Right atrium auricular region (tissue), 2 donors: ENCODE results near the gene KCNK17. TPM values are rescaled to one million over a fixed set of nuclear protein-coding genes. Genes with fewer than 3 reads are reported as not detected.

Source experiments
- DNase-seq: peaks from one replicate; pipeline ENCODE4 v3.0.0-alpha.2; 2019; ENCODE audit warnings: low spot score
- H3K27ac ChIP-seq, 2 donors: fragments of 200-600 bp; sonication (generic); 1 replicate in 1 of 2; 2 replicates in 1 of 2; pipeline ENCODE4 v1.5.1; 2016 to 2019
- H3K27me3 ChIP-seq, 2 donors: fragments of 200-600 bp; sonication (generic); one replicate each; pipeline versions ENCODE4 v1.5.1 to v1.6.0; 2017 to 2019
- H3K36me3 ChIP-seq: fragments of 200-600 bp; sonication (generic); one replicate; pipeline ENCODE4 v1.5.1; 2016
- H3K4me1 ChIP-seq, 2 donors: fragments of 200-600 bp; sonication (generic); one replicate each; pipeline versions ENCODE4 v1.5.1 to v1.6.0; 2017 to 2019
- H3K4me3 ChIP-seq, 2 donors: fragments of 200-600 bp; sonication (generic); 1 replicate in 1 of 2; 2 replicates in 1 of 2; pipeline ENCODE4 v1.5.1; 2017 to 2019; ENCODE audit warnings: mild to moderate bottlenecking in 1 of 2, moderate library complexity in 1 of 2
- H3K9me3 ChIP-seq, 2 donors: fragments of 200-600 bp; sonication (generic); one replicate each; pipeline ENCODE4 v1.5.1; 2019
- total RNA-seq, 2 donors: library from RNA; depleted of rRNA; stranded (reverse); fragments of >200 nt; gene quantifications; one replicate each; pipeline ENCODE4 v1.1.0, GENCODE V29; 2016
- TF ChIP-seq, protein P1 (sequence below), 2 donors: fragments of 200-600 bp; sonication (generic); IDR thresholded peaks; one replicate each; pipeline ENCODE4 v1.5.1; 2019; ENCODE audit warnings: antibody characterized with exemption in 2 of 2

The KCNK17 gene
- total RNA-seq, 2 donors from 2014 or later = 0.98 to 1.3 TPM

DNA sequence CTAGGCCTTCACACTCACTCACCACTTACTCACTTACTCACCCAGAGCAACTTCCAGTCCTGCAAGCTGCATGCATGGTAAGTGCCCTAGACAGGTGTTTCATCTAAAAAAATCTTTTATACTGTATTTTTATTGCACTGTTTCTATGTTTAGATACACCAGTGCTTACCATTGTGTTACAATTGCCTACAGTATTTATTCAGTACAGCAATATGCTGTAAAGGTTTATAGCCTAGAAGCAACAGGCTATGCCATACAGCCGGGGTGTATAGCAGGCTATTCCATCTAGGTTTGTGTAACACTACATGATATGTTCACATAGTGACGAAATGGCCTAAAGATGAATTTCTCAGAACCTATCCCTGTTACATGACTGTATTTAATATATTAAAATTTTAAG, 47.8 kb downstream of the KCNK17 start:
- DNase-seq = no peak
- TF ChIP-seq, protein P1, sequence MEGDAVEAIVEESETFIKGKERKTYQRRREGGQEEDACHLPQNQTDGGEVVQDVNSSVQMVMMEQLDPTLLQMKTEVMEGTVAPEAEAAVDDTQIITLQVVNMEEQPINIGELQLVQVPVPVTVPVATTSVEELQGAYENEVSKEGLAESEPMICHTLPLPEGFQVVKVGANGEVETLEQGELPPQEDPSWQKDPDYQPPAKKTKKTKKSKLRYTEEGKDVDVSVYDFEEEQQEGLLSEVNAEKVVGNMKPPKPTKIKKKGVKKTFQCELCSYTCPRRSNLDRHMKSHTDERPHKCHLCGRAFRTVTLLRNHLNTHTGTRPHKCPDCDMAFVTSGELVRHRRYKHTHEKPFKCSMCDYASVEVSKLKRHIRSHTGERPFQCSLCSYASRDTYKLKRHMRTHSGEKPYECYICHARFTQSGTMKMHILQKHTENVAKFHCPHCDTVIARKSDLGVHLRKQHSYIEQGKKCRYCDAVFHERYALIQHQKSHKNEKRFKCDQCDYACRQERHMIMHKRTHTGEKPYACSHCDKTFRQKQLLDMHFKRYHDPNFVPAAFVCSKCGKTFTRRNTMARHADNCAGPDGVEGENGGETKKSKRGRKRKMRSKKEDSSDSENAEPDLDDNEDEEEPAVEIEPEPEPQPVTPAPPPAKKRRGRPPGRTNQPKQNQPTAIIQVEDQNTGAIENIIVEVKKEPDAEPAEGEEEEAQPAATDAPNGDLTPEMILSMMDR (IDR thresholded peaks at IDR 0.05) = no peak
- no peaks in the 10 kb centered on the region for H3K4me1 ChIP-seq
- H3K9me3 ChIP-seq = no peaks in the 10 kb centered on the region
- H3K27ac ChIP-seq = no peak overlapping the region
- no peaks in the 10 kb centered on the region for H3K36me3 ChIP-seq
- no peaks in the 10 kb centered on the region for H3K27me3 ChIP-seq
- no peak overlapping the region for H3K4me3 ChIP-seq

DNA sequence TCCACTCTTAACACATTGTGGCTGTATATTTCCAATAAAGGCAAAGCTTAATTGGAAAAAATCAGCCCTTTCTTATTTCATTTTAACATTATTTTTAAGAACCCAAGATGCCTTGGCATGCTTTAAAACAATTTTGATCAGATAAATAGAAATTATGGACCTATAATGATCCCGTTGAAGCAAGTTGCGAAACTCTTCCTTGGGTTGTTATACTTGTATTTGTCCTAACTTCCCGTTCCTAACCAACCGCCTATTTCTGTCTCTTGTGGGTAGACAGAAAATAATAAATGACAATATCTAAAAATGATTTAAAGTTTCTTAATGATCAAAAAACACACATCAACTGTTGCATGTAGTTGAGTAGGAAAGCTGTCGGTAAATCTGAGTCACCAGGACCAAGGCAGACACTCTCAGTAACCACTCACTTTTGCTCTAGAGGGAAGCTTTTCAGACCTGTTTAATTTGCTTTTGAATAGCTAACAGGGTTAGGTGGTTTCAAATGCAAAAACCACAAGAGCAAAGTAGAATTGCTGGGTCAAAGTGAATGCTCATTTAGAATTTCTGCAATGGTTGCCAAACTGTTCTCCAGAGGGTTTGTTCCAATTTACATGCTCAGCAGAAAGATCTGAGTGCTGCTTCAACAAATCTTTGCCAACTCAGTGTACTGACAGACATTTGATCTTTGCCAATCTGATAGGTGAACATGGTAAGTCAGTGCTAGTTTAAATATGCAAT, 50.7 kb downstream of the KCNK17 start:
- DNase-seq = no peak
- TF ChIP-seq, protein P1 (IDR thresholded peaks at IDR 0.05) = no peak
- H3K27me3 ChIP-seq = no peaks in the 10 kb centered on the region
- H3K4me1 ChIP-seq = no peaks in the 10 kb centered on the region
- H3K9me3 ChIP-seq = no peaks in the 10 kb centered on the region
- no peak overlapping the region for H3K27ac ChIP-seq
- H3K4me3 ChIP-seq = no peak overlapping the region
- H3K36me3 ChIP-seq = no peaks in the 10 kb centered on the region

GRCh38 chr6:39261751-39262150, 52.5 kb downstream of the KCNK17 start:
- Histone ChIP-seq H3K9me3 (no peaks in the 10 kb centered on the region), H3K27ac (no peak overlapping the region), H3K36me3 (no peaks in the 10 kb centered on the region), H3K4me1 (no peaks in the 10 kb centered on the region), H3K27me3 (no peaks in the 10 kb centered on the region), H3K4me3 (no peak overlapping the region)
- no peak for DNase-seq
- TF ChIP-seq, protein P1 (IDR thresholded peaks at IDR 0.05) = no peak

- Histone ChIP-seq H3K36me3 (no peaks in the 10 kb centered on the region), H3K27me3 (no peaks in the 10 kb centered on the region)
Observed at GRCh38 chr6:39260953-39261352, 53.3 kb downstream of the KCNK17 start.

GRCh38 chr6:39260456-39260855, 53.8 kb downstream of the KCNK17 start:
- TF ChIP-seq, protein P1 (IDR thresholded peaks at IDR 0.05) = no peak
- H3K27ac ChIP-seq = no peak overlapping the region
- no peaks in the 10 kb centered on the region for H3K4me1 ChIP-seq
- H3K9me3 ChIP-seq = no peaks in the 10 kb centered on the region
- no peak overlapping the region for H3K4me3 ChIP-seq
- no peak for DNase-seq
- H3K36me3 ChIP-seq = no peaks in the 10 kb centered on the region
- H3K27me3 ChIP-seq = no peaks in the 10 kb centered on the region

More at GRCh38 chr6:39260953-39261352, 53.3 kb downstream of the KCNK17 start:
- Histone ChIP-seq H3K27ac (no peak overlapping the region), H3K4me3 (no peak overlapping the region), H3K9me3 (no peaks in the 10 kb centered on the region), H3K4me1 (no peaks in the 10 kb centered on the region)
- DNase-seq = no peak
- TF ChIP-seq, protein P1 (IDR thresholded peaks at IDR 0.05) = no peak
